IMR-90 (cell line): Measurements from ENCODE around the gene DGAT2. TPM values are rescaled to one million over a fixed set of nuclear protein-coding genes. Genes with fewer than 3 reads are reported as not detected.
A peak's percentile ranks its signal among the peaks of the same experiment; 100 is the strongest.

Experiments
- ATAC-seq: fragments of 200-7000 bp; cut with Tn5 transposase; 2 replicates; pipeline ENCODE4 v1.9.1; 2020; ENCODE audit warnings: low read depth, mild to moderate bottlenecking, moderate library complexity
- BruUV-seq: library from RNA; stranded (reverse); fragments of 400-500 nt; replicated peaks from 2 replicates; lab custom pipeline; 2021; lab: Mats Ljungman, UMichigan
- CTCF ChIA-PET: fragments of 300-600 bp; formaldehyde crosslinking; extraction: SDS; loops from one replicate; lab custom pipeline; 2021; ENCODE audit warnings: antibody characterized with exemption; lab: Yijun Ruan, JAX
- POLR2A ChIA-PET: fragments of 300-600 bp; sonication (Branson Sonifier 250); formaldehyde crosslinking; loops from one replicate; lab custom pipeline; 2022; ENCODE audit warnings: antibody characterized with exemption; ENCODE audit not compliant: unreplicated experiment; lab: Charles Lee
- DNase-seq: peaks from one replicate; pipeline ENCODE4 v3.0.0; 2013
- H2AFZ ChIP-seq: replicated peaks from 2 replicates; pipeline ENCODE3; 2013; ENCODE audit warnings: low read length, mild to moderate bottlenecking; ENCODE audit not compliant: poor library complexity
- H2AK5ac ChIP-seq: 2 replicates; pipeline ENCODE4 v1.6.1; 2013; ENCODE audit warnings: low read depth, low read length, inconsistent platforms
- H2AK9ac ChIP-seq: replicated peaks from 2 replicates; pipeline ENCODE3; 2013; ENCODE audit warnings: mild to moderate bottlenecking, low read depth, low read length, moderate library complexity; ENCODE audit not compliant: poor library complexity
- H2BK120ac ChIP-seq: 2 replicates; pipeline ENCODE4 v1.6.1; 2013; ENCODE audit warnings: low read depth, low read length, inconsistent platforms
- H2BK15ac ChIP-seq: 3 replicates; pipeline ENCODE4 v1.6.1; 2013; ENCODE audit warnings: low read depth, low read length, inconsistent platforms
- H2BK20ac ChIP-seq: 2 replicates; pipeline ENCODE4 v1.6.1; 2013; ENCODE audit warnings: low read depth, mild to moderate bottlenecking, inconsistent platforms, low read length, moderate library complexity
- H2BK5ac ChIP-seq: 2 replicates; pipeline ENCODE4 v1.6.1; 2013; ENCODE audit warnings: mild to moderate bottlenecking, low read depth, low read length, inconsistent platforms; ENCODE audit not compliant: poor library complexity, severe bottlenecking
- H3K14ac ChIP-seq: replicated peaks from 2 replicates; pipeline ENCODE4 v1.6.1; 2013; ENCODE audit warnings: low read depth, low read length, inconsistent platforms
- H3K18ac ChIP-seq: 2 replicates; pipeline ENCODE4 v1.6.1; 2013; ENCODE audit warnings: low read depth, low read length, control low read depth
- H3K23ac ChIP-seq: 2 replicates; pipeline ENCODE4 v1.6.1; 2013; ENCODE audit warnings: low read depth, low read length, inconsistent platforms
- H3K27ac ChIP-seq: 2 replicates; pipeline ENCODE4 v1.5.1; 2013; ENCODE audit warnings: mild to moderate bottlenecking, control low read depth, low read length; ENCODE audit not compliant: insufficient read depth
- H3K27me3 ChIP-seq: 2 replicates; pipeline ENCODE4 v1.6.1; 2013; ENCODE audit warnings: low read length; ENCODE audit not compliant: control insufficient read depth, insufficient read depth
- H3K36me3 ChIP-seq: 2 replicates; pipeline ENCODE4 v1.6.1; 2013; ENCODE audit warnings: low read length, mixed read lengths; ENCODE audit not compliant: control insufficient read depth, insufficient read depth
- H3K4ac ChIP-seq: 2 replicates; pipeline ENCODE4 v1.6.1; 2013; ENCODE audit warnings: low read depth, low read length, inconsistent platforms
- H3K4me1 ChIP-seq: 2 replicates; pipeline ENCODE4 v1.6.1; 2013; ENCODE audit warnings: low read length, mixed read lengths; ENCODE audit not compliant: control insufficient read depth, insufficient read depth
- H3K4me2 ChIP-seq: 2 replicates; pipeline ENCODE4 v1.6.1; 2013; ENCODE audit warnings: low read depth, mild to moderate bottlenecking, control low read depth, low read length, moderate library complexity
- H3K4me3 ChIP-seq: 2 replicates; pipeline ENCODE4 v1.5.1; 2013; ENCODE audit warnings: low read depth, mild to moderate bottlenecking, control low read depth, low read length, moderate library complexity; ENCODE audit not compliant: insufficient read depth
- H3K56ac ChIP-seq: 2 replicates; pipeline ENCODE4 v1.6.1; 2013; ENCODE audit warnings: low read length, inconsistent platforms; ENCODE audit not compliant: insufficient read depth; ENCODE audit errors: extremely low read depth
- H3K79me1 ChIP-seq, 2 experiments: 2 replicates each; pipeline ENCODE4 v1.6.1; 2013; ENCODE audit warnings: low read length in 2 of 2, inconsistent platforms in 1 of 2, low read depth in 1 of 2
- H3K9ac ChIP-seq: 2 replicates; pipeline ENCODE4 v1.6.1; 2013; ENCODE audit warnings: low read depth, low read length, control low read depth
- H3K9me1 ChIP-seq: 2 replicates; pipeline ENCODE4 v1.6.1; 2013; ENCODE audit warnings: low read length, inconsistent platforms; ENCODE audit not compliant: insufficient read depth
- H3K9me3 ChIP-seq: 2 replicates; pipeline ENCODE4 v1.6.1; 2013; ENCODE audit warnings: low read length; ENCODE audit not compliant: control insufficient read depth, insufficient read depth
- H4K20me1 ChIP-seq: 2 replicates; pipeline ENCODE4 v1.6.1; 2013; ENCODE audit warnings: low read length, inconsistent platforms; ENCODE audit not compliant: insufficient read depth
- H4K5ac ChIP-seq: 2 replicates; pipeline ENCODE4 v1.6.1; 2013; ENCODE audit warnings: mild to moderate bottlenecking, low read depth, low read length, control low read depth
- H4K8ac ChIP-seq, 2 experiments: 2 replicates each; pipeline ENCODE4 v1.6.1; 2013; ENCODE audit warnings: low read depth in 2 of 2, low read length in 2 of 2, control low read depth in 1 of 2, inconsistent platforms in 1 of 2
- H4K91ac ChIP-seq: 2 replicates; pipeline ENCODE4 v1.6.1; 2013; ENCODE audit warnings: low read depth, low read length, inconsistent platforms; ENCODE audit not compliant: insufficient read depth
- BHLHE40 ChIP-seq: fragments of 150-350 bp; IDR thresholded peaks from 2 replicates; pipeline ENCODE4 v1.6.1; 2016; ENCODE audit warnings: mild to moderate bottlenecking, low read depth, low read length
- ELK1 ChIP-seq: fragments of 150-350 bp; IDR thresholded peaks from 2 replicates; pipeline ENCODE4 v1.6.1; 2016; ENCODE audit warnings: low read depth, mild to moderate bottlenecking, low read length, moderate library complexity, borderline replicate concordance
- MAFK ChIP-seq: IDR thresholded peaks from 2 replicates; pipeline ENCODE4 v1.6.1; 2012; ENCODE audit warnings: low read depth, low read length, improper control_type of control experiment
- MXI1 ChIP-seq: IDR thresholded peaks from 2 replicates; pipeline ENCODE4 v1.6.1; 2012; ENCODE audit warnings: low read depth, mild to moderate bottlenecking, low read length, moderate library complexity, borderline replicate concordance
- NFE2L2 ChIP-seq: fragments of 150-350 bp; IDR thresholded peaks from 2 replicates; pipeline ENCODE4 v1.6.1; 2016; ENCODE audit warnings: low read depth, mild to moderate bottlenecking, low read length
- POLR2A ChIP-seq: IDR thresholded peaks from 2 replicates; pipeline ENCODE4 v1.6.1; 2012; ENCODE audit warnings: mild to moderate bottlenecking, low read depth, low read length
- RAD21 ChIP-seq: IDR thresholded peaks from 2 replicates; pipeline ENCODE4 v1.6.1; 2012; ENCODE audit warnings: low read length, improper control_type of control experiment
- SMC3 ChIP-seq: fragments of 150-350 bp; IDR thresholded peaks from 2 replicates; pipeline ENCODE4 v1.6.1; 2016; ENCODE audit warnings: low read depth, mild to moderate bottlenecking, antibody characterized with exemption, low read length, moderate library complexity
- WGBS, 2 experiments: methylation state at CpG; one replicate each; pipeline versions ENCODE4 v1.1.5 to v1.1.7; 2013; ENCODE audit warnings: missing lambda C conversion rate in 2 of 2; ENCODE audit not compliant: insufficient read length in 1 of 2; ENCODE audit errors: extremely low coverage in 2 of 2; 5-methylcytosine and 5-hydroxymethylcytosine counted together
- dilution Hi-C: fragments of 300-500 bp; cut with HindIII; formaldehyde crosslinking; loops from one replicate; pipeline ENCODE4 v1.14.3; 2018; ENCODE audit warnings: low sequenced_read_pairs; ENCODE audit not compliant: unreplicated experiment
- in situ Hi-C: fragments of 300-500 bp; cut with MboI; formaldehyde crosslinking; loops from 3 replicates; pipeline ENCODE4 v1.14.3; 2019; ENCODE audit warnings: low sequenced_read_pairs, inconsistent platforms, mixed read lengths
- intact Hi-C: fragments of 100-400 bp; cut with micrococcal nuclease; formaldehyde crosslinking; loops from 2 replicates; pipeline ENCODE4 v1.10.0; 2022
- polyA plus RNA-seq, 3 experiments: library from polyadenylated mRNA; depleted of rRNA; stranded (reverse); fragments of >200 nt; gene quantifications; 2 replicates each; pipeline ENCODE4 v1.2.3, GENCODE V29; 2012; ENCODE audit warnings: low replicate concordance in 1 of 3
- total RNA-seq: library from RNA; depleted of rRNA; stranded (reverse); fragments of >200 nt; gene quantifications from 2 replicates; pipeline ENCODE4 v1.2.3, GENCODE V29; 2012
- TF ChIP-seq, protein P1 (sequence below): conservative IDR thresholded peaks from 2 replicates; pipeline ENCODE4 v1.5.1; 2012; ENCODE audit warnings: mild to moderate bottlenecking, low read depth, low read length, improper control_type of control experiment

DGAT2 gene
- total and polyA plus RNA-seq, 2 of the 4 experiments (the other 2 are of a cell fraction), result 2.3 to 2.4 TPM

DNA sequence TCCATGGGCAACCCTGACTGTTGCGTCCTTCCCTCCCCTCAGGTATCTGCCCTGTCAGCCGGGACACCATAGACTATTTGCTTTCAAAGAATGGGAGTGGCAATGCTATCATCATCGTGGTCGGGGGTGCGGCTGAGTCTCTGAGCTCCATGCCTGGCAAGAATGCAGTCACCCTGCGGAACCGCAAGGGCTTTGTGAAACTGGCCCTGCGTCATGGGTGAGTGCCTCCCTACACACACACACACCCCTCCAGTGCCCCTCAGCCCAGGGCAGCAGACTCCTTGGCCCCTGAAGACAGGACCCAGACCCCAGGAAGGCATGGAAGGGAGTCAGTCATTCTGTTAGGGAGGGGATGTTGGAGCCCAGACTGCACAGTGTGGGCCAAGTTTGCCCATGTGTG lies 28.5 kb downstream of the DGAT2 start:
- ChIA-PET CTCF (no interaction called here), POLR2A (no interaction called here)
- H3K9me3 ChIP-seq, result no peaks in the 10 kb centered on the region
- no peak overlapping the region for H2BK5ac ChIP-seq
- H2AFZ ChIP-seq, result peak overlapping the region; percentile 89
- TF ChIP-seq RAD21 (no peak), NFE2L2 (no peak), SMC3 (no peak), MXI1 (no peak), BHLHE40 (no peak), ELK1 (no peak), POLR2A (no peak), MAFK (no peak)
- TF ChIP-seq, protein P1, sequence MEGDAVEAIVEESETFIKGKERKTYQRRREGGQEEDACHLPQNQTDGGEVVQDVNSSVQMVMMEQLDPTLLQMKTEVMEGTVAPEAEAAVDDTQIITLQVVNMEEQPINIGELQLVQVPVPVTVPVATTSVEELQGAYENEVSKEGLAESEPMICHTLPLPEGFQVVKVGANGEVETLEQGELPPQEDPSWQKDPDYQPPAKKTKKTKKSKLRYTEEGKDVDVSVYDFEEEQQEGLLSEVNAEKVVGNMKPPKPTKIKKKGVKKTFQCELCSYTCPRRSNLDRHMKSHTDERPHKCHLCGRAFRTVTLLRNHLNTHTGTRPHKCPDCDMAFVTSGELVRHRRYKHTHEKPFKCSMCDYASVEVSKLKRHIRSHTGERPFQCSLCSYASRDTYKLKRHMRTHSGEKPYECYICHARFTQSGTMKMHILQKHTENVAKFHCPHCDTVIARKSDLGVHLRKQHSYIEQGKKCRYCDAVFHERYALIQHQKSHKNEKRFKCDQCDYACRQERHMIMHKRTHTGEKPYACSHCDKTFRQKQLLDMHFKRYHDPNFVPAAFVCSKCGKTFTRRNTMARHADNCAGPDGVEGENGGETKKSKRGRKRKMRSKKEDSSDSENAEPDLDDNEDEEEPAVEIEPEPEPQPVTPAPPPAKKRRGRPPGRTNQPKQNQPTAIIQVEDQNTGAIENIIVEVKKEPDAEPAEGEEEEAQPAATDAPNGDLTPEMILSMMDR, result no peak
- peak overlapping the region; percentile 54; the same call in 1 of the 2 replicates for H2AK5ac ChIP-seq
- dilution Hi-C loops (no loop called here), in situ Hi-C loops (no loop called here), intact Hi-C loops (no loop called here)
- BruUV-seq, result no TSS peak
- H3K23ac ChIP-seq, result no peak overlapping the region
- H3K9me1 ChIP-seq, result peaks cover 3% of the 10 kb centered on the region; the same call in 1 of the 2 replicates
- H3K27me3 ChIP-seq, result peaks cover 10% of the 10 kb centered on the region
- no peak overlapping the region; the same call in 1 of the 2 replicates for H4K91ac ChIP-seq
- no peak overlapping the region for H3K4me2 ChIP-seq
- H3K18ac ChIP-seq, result no peak overlapping the region
- no peak for ATAC-seq
- no peak for DNase-seq
- no peak overlapping the region for H3K56ac ChIP-seq
- H3K4ac ChIP-seq, result peak overlapping the region; percentile 66; the same call in 1 of the 2 replicates
- H2AK9ac ChIP-seq, result peak overlapping the region; percentile 81
- H3K4me1 ChIP-seq, result peaks cover 2% of the 10 kb centered on the region
- H3K36me3 ChIP-seq, result no peaks in the 10 kb centered on the region
- no peak overlapping the region for H2BK20ac ChIP-seq
- H3K27ac ChIP-seq, result no peak overlapping the region
- H4K5ac ChIP-seq, result no peak overlapping the region
- no peak overlapping the region for H3K14ac ChIP-seq
- no peak overlapping the region for H3K9ac ChIP-seq
- H3K4me3 ChIP-seq, result no peak overlapping the region
- 100% methylated on average over 1 of the region's 8 CpGs; no CpG with 5 or more reads in 1 of the 2 experiments for WGBS, 2 experiments
- no peaks in the 10 kb centered on the region for H3K79me1 ChIP-seq
- no peak overlapping the region for H2BK120ac ChIP-seq
- H4K20me1 ChIP-seq, result no peaks in the 10 kb centered on the region
- peak overlapping the region; percentile 49 to 83; a peak in 2 of 4 replicates for H4K8ac ChIP-seq
- no peak overlapping the region for H2BK15ac ChIP-seq
